CD4-positive, alpha-beta T cell treated with Interleukin-10 for 1 hour (primary cell): ENCODE measurements around the gene MAEL.

Experiments
- DNase-seq: peaks from one replicate; pipeline ENCODE4 v3.0.0-alpha.2; 2020

MAEL gene

DNA sequence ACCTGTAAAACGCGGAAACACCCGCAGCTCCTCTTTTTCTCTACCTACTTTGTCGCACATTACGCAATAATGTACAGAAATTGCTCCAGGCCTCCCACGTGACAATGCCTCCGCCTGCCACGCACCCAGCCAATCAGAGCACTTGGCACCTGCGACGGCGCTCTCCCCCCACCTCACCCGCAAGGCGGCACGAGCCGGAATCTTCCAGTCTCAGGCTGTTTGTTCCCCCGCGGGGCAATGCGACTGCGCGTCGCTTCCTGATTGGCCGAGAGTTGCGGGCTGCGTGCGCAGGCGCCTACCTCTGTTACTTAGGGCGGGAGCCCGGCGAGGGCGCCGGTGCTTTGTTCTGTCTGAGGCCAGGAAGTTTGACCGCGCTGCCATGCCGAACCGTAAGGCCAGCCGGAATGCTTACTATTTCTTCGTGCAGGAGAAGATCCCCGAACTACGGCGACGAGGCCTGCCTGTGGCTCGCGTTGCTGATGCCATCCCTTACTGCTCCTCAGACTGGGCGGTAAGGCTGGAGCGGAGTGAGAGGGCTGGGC is at the start of gene MAEL:
Gene MAEL, plus strand, starts transcription at position 307 of the 542 bp plus-strand sequence. Its CDS starts 73 bp downstream, at position 380.
- DNase-seq = no peak

DNA sequence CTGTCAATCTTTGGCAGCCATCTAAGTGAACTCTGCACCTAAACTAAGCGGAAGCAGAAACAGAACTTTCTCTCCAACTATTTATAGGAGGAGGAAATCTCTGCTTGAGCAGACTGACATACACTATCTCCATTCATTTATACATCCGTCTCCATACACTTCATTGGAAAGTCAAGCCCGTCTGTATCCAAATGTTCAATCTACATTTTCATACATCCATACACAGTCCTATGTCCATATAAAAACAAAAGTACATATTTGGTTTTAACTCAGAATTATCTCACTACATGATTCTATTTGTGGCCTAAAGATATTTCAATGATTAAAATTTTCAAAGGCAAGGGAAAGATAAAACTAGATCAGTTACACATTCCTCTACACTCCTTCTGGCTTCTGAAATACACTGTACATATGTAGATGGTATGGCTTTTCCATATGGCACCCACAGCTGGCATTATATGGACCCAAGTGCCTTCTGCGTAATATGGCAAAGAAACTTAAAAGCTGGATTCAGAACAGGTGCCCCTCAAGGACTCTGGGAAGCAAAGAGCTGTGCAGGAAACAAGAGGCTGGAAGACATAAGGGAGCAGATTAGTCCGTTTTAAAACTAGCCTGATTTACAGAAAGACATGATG is 49.2 kb upstream of the MAEL start:
- no peak for DNase-seq

DNA sequence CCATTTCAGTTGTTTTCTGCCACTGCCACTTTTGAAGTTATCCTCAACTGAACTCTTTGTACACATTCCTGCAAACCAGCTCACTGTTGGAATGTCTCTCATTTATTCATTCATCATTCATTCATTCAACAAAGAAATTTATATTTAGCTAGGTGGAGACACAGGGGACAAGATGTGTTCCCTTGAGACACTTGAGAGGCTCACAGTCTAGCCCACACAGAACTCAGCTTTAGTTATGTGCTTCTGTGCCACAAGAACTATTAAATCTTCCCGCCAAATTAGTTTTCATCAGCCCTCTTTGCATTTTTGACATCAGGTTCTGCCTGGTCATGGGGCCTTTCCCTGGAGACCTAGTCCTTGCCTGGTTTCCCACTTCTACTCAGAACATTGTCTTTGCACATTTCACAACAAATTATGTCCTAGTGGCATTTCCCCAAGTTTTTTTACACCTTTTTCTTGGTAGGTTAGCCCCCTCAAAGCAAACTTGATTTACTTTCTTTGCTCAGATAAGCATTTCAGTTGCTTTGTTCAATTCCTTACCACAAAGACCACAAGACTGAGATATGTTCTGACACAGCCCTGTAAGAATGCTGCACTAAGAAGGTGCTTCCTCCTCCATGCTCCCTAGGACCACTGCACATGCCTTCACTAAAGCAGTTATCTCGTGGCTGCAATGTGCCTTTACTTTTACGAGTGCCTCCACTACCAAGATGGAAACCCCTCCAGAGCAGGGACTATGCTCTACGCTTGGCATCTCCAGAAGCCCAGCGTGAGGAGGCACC is 44.7 kb upstream of the MAEL start:
- DNase-seq = no peak

DNA sequence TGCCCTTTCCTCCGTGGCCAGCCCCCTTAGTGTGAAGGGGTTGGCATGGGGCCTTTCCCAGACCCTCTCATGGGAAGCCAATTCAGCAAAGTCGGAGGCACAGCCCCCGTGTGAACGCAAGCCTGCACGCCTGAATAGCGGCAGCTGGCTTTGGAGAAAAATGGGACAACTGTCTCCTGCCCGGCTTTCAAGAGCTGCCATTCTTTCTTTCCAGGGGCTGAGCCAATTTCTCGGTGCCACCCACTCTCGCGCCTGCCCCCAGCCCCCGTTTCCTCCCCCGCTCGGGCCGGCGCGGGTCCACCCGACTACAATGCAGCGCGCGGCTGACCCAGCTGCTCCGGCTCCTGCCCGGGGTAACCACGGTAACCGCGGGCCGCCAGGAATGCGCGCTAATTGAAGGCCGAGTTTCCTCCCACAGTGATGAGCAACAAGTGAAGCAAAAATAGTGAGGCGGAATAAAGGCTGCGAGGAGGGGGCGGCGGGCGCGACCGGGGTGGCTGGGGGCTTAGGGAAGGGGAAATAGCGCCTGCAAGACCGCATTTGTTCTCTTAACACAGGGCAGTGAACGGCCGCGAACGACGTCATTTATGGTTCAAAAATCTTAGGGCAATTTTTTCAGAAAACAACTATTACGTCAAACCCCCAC is 41.6 kb upstream of the MAEL start:
- no peak for DNase-seq

DNA sequence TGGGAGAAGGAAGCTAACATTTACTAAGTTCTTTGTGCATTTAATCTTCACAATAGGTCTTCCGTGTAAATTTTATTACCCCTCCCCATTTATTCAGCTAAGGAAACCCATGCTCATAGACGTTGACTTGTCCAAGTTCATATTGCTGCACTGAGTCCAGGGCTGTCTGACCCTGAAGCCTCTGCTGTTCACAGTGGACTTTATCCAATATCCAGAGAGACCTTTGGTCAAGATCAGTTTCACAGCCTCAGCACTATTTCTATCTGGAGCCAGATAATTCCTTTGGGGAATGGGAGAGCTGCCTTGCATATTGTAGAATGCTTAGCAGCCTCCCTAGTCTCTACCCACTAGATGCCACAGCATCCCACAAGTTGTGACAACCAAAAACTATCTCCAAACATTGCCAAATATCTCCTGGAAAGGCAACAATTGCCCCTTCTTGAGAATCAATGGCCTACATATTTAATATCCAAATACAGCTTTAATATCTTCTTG is 40.2 kb upstream of the MAEL start:
- no peak for DNase-seq

DNA sequence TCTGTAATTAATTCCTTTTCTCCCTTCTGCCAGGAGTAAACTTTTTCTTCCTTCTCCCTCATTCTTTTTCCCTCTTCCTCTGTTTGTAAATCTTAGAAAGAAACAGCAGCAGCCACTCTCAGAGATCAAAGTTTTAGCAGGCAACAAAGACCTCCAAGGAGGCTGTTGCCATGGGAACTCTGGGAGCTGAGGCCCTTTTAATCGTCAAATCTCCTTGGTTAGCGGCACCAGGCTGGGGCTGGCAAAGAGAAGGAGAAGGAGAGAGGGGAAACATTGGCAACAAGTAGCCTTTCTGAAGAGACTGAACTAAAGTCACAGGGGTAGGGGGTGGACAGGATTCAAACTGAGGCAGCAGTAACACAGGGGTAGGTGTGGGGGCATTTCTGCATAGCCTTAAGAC is 38.9 kb upstream of the MAEL start:
- DNase-seq = no peak

DNA sequence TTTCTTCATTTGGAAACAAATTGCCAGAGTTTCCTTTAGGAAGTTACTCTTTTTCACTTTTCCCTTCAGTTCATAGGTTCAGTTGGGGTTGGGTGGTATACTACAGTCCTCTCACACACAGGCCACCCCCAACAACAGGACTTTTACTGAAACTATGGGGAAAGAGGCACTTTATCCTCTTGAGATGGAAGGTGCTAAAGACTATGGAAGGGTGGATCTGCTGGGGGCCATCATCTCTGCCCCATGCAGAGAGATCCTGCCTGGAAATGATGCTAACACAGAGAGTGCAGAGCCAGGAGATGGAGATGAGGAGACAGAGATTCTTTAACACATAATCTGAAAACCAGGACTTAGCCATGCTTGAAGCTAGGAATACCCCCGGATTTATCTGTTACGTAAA is 38.0 kb upstream of the MAEL start:
- no peak for DNase-seq

DNA sequence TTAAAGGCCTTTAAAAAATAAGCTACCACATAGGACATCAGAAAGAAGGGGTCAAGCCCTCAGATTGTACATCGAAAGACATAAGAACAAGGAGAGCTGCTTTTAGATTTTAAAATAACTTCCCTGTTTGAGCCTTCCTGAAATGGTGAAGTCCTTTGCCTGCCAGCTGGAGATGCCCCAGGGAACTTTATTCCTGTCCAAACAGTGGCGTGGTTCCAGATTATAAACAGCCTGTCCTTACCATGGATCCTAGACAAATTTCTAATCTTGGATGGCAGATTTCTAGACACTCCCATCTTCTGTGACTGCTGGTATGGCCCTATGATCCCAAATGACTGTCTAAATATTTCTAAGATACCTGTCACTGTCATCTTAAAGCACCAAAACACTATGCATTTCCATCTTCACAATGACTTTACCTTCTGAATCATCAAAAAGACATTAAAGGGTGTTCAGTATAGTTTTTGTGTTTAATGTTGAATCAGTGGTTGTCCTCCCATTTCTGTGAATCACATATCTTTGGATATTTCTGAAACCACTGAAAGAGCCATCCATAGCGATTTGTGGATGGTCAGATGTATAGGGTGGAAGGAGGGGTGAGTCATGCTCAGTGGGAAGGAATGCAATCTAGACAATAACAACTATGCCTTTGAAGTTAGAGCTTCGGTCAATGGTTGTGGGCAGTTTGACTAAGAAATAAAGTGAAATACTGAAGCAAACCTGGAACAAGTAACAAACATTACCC is 36.9 kb upstream of the MAEL start:
- DNase-seq = no peak

DNA sequence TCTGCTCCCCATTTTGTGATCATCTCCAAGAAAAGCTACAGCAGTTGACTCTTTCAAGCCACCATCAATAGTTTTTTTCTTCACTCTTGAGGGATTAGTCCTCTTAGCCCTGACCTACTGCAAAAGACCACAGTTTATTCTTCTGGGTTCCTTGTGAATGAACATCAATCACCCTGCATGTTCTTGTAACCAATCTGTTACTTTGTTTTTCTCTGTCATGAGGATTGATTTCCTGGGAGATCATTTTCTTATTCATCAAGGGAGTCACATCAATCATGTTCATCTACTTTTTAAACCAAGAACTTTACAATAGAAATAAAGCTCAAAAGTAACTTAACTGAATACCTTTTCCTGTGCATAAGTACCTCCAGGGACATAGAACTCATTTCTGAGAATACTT is 35.6 kb upstream of the MAEL start:
- no peak for DNase-seq

DNA sequence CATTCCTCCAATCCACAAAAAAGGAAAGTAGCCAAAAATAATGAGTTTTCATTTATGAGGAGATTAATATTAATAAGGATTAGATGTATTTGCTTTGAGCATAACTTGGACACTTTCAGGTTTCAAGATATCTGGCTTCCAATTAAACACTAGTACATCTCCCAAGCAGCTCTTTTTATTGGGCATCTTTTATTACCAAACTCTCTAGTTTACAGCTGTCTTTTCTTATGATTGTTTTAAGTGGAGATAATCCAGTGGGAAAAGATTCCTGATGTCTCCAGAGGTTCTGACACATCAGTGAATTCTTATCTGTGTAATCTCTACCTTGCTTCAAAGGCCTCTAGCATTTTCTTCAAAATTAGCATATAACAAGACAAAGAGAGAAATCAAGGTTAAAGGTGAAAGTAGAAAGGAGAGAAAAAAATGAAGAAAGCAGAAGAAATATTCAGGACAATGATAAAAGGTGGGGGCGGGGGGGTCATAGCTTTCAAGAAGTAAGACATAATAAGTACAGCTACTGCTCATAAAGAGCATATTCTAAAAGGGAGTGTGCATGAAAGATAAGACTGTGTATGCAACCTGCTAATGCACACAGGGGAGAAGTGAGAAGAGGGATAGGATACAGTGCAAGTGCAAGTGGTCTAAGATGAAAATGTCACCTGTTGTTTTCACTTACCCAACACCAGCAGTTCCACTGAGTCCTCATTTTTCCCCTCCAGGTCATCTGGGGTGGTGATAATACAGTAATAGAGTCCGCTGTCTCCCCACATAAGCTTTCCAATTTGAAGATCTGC is 32.8 kb upstream of the MAEL start:
- DNase-seq = no peak

DNA sequence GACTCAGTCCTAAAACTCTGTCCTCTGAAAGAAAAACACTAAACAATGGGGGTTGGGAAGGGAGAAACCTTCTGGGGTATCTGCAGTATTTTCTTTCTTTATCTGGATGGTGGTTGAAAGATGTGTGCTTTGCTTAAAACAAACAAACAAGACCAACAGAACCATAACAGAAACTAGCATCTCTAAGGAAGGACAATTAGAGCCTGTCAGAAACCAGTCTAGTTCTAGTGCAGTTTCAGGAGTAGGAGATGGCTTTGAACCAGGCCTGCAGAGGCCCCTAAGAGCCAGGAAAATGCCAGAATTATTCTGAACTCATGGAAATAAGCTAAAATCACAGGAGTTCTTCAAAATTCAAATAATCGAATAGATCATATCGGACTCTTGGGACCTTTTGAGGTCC is 32.2 kb upstream of the MAEL start:
- no peak for DNase-seq

DNA sequence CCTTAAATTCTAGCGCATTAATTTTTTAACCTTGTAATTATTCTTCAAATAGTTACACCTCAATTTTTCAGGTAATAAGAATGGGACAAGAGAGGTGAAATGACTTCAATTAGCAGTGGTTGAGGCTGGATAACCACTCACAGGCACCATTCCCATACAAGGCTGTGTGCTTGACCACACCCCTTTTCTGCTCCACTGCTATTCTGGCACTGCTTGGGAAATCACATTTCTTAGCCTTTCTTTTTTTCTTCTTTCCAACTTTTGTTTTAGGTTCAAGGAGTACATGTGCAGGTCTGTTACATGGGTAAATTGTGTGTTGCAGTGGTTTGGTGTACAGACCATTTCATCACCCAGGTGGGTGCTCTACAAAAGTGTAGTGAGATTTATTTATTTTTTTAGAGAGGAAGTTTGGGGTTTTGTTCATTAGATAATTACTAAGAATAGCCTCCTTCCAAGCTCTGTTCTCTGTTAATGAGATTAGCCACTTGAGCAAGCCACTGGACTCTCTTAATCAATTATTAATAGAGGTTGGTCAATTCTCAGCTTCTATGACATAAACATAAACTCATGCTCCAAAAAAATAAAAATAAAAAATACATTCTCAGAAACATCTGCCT is 28.1 kb upstream of the MAEL start:
- no peak for DNase-seq

DNA sequence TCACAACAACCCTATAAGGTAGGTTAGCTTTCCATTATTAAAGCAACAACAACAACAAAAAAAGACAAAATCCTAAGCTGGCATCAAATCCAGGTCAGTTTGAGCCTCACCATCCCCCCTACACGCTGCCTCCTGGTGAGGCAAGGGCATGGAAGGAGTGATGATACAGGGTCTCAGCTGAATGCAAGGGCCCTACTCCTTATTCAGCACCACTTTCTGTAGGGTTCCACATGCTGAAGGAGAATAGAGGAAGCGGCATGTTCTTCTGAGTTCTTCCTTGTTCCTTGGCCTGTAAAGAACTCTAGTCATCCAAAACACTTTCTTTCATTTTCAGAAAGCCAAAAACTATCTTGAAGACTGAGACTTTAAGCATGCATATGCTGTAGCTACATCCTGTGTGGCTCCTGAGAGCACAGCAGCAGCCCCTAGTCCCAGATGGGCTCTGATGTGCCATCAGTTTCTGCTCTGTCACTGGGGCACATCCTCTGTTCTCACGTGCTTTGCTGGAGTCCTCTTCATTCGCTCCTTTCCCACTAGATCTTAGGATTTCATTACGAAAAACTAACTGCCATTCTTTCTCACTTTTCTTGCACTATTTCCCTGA is 19.9 kb upstream of the MAEL start:
- no peak for DNase-seq

DNA sequence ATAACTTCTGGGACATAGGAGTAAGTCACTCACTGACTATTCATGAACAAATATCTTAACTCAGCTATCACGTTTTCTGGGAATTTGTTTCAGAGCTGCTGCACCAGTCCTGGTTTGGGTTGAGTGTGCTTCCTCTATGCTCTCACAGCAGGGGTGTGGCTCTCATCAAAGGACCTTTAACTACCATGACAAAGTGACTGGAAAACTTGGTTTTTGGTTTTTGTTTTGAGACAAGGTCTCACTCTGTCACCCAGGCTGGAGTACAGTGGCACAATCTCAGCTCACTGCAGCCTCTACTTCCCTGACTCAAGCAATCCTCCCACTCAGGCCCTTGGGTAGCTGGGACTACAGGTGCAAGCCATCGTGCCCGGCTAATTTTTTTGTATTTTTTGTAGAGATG is 17.8 kb upstream of the MAEL start:
- no peak for DNase-seq

DNA sequence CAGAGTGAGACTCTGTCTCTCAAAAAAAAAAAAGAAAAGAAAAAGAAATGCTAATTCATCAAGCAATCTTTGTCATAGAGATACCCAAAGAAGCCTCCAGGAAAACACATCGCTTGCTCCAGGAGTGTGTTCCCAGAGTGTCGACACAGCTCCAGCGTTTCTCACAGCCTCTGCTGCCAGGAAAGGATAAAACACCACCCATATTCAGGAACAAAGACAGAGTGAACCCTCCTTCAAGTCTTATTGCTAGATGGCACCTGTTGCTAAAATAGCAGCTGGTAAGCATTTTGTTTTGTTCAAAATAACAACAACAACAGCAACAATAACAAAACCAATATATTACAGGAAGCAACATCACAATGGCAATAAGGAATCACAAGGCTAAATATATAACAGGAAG is 16.9 kb upstream of the MAEL start:
- DNase-seq = no peak

DNA sequence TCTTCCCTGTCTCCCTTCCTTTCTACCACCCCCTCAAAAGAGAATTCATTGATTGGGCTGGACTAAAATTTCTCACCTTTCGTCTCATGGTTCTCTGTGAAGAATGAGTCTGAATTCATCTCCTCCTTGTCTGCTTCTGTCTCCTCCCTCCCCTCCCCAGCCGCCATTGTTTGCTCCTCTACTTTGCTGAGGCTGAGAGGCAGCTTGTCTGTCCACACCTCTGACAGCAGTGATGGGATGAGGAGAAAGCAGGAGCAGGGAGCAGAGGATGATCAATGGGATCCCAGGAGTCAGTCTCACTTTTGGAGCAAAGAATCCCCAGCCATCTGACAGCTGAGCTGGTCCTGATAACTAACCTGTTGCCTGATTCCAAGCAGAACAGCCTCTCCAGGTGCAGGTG is 16.3 kb upstream of the MAEL start:
- no peak for DNase-seq

DNA sequence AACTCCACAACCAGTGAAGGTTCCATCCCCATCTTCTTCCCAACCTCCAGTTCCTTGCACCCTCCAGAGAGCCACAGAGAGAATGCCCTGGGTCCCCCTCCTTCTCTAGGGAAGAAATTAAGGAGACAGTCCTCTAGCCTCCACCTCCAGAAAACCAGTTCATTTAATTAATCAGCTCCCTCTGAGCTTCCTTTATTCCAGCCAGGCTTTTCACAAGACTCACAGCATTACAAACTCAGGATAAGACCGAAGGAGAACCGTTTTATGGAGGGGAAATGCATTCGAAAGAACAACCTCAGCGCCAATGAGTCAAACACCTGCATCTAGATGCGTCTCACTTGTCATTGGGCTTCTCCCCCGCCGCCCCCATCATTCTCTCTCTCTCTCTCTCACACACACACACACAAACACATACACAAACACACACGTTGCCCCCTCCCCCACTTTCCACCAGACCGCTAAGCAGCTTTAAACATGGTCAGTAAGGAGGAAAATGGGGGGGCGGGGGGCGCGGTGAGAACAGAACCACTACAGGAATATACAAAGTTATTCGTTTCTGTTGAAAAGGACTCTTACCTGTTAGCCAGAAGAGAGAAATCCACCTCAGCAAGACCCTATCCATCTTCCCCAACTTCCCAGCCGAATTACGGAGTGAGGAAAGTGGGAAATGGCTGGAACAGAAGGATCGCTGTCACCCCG is 14.3 kb upstream of the MAEL start:
- peak; percentile 11 for DNase-seq

DNA sequence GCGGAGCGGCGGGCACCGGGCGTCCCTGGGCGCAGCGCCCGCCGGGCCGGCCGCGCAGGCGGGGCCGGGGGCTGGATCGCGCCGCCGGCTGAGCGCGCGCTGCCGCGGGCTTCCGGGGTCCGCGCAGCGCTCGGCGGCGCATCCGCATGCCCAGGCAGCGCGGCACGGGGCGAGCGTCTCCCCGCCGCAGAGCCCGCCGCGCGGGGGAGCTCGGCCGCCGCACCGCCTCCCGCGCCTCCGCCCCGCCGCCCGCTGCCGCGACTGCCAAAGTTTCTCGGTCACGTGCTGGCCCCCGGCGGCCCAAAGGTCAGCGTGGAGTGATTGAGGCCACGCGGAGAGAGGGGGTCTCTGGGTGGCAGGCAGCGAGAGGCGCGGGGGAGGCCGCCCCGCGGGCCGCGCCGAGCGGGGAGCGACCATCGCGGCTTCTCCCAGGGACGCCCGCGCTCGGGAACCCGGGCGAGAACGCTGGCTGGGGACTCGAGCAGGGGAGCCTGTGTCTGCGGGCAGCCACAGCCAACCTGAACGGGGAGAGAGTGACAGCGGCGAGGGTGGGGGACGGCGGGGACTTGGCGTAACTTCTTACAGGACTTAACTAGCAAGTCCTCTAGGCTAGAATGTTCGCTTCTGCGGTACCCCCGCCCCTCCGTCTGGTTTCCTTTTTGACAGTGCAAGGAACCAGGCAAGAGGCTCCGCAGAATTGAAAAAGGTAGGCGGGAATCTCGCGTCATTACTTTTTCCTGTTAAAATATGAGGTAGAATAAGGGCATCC is 13.5 kb upstream of the MAEL start, which contains the start of gene ILDR2:
Gene ILDR2, minus strand, starts transcription at position 180 of the 769 bp plus-strand sequence. CDS start 272 bp downstream, outside the sequence.
- DNase-seq = peak; percentile 43

DNA sequence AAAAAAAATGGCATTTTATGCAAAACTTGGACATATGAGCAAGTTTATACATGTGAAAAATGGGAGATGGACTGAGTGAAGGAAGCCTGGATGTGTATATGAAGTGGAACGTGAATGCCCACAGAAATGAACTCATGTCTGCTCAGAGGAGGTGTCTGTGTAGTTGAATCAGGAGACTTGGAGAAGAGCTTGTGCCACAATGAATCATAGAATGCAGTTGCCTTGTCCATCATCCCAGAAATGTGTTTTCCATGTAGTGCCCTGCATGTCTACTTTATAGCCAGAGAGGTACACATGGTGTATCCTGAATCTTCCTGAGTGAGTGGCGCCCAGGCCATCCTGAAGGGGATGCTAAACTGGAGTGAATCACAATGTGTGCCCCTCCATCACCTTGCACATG is 11.1 kb upstream of the MAEL start:
- no peak for DNase-seq

DNA sequence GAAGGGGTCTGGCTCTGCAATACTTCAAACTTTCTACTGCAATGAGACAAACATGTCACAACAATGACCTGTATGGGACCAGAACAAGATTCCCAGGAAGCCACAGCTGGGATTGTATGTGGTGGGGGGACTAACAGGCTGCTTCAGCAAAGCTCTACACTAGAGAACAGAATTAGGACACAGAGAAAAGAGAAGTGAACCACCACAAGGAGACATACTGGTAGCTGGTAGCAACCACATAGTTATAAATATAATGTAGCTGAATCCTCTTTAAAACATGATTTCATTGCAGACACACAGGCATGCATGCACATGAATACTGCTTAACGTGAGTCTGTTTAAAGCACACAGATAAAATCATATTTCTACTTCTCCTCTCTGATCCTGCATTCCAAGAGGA is 10.3 kb upstream of the MAEL start:
- DNase-seq = no peak
